Activated effector memory CD4-positive, alpha-beta T cell treated with anti-CD3 and anti-CD28 coated beads, Interleukin-2, amount 50 U/mL, for 16 hours (primary cell): ENCODE results near the gene DYNC2H1.

Source experiments
- DNase-seq: peaks from one replicate; pipeline ENCODE4 v3.0.0-alpha.2; 2020

DYNC2H1 gene

DNA sequence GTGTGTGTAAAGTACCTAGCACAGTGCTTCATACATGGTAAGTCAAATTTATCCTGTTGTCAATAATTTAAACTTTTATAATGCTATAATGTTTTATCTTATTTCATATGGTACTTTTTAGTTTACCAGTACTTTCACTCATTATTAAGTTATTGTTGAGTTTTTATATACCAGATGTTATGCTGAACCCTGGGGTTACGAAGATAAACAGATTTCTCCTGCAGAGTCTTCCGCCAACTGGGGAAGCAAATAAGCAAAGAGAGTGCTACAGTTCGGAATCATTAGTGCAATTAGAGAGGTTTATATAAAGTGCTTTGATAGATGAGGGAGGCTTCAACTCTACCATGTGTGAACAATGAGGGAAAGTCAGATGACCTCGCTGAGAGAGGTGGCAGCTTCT, 362.3 kb downstream of the DYNC2H1 start:
- no peak for DNase-seq

DNA sequence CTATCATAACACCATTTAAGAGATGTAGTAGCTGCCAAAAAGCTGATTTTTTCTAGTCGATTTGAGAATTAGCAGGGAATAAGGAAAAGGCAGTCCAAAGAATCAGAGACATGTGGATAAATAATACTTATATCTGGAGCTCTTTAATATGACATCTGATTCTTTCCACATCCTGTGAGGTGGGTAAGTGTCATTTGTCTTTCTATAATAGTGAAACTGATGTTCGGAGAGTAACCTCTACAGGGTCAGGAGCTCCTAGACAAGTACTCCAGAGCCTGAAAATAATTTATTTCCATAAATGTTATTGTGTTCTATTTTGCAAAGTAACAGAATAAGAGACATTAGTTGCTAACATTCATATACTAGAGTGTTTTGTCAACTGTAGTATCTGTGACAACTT, 367.6 kb downstream of the DYNC2H1 start:
- DNase-seq: no peak

DNA sequence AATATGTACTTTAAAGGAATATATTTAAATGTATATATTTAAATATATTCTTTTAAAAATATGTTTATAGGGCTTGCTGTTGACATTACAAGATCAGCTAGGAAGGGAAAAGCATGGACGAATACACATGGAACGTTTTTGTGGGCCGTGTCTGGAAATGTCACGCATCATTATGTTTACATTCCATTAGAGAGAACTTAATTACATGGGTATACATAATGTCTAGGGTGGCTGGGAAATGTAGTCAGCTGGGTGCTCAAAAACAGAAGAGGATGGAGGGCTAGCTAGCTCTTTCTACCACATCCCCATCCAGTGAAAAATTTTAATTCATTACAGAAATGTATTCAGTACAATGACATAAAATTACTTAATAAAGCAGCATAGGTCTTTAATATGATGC, 371.2 kb downstream of the DYNC2H1 start:
- no peak for DNase-seq

DNA sequence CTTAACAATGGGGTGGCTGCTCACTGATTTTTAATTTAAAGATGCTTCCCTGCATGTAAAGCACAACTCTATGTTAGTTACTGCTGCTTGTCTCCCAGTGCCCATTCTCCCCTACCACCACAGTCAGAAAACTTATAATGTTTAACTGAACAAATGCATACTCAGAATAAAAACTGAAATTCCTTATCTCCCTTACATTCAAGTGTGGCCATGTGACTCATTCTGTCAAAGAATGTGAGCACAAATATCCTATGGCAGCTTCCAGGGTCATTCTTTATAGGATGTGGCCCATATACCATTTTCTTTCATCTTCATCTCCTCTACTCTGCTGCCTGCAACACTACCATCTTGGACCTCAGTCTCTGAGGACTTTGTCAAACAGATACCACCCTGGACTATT, 374.8 kb downstream of the DYNC2H1 start:
- DNase-seq: no peak

DNA sequence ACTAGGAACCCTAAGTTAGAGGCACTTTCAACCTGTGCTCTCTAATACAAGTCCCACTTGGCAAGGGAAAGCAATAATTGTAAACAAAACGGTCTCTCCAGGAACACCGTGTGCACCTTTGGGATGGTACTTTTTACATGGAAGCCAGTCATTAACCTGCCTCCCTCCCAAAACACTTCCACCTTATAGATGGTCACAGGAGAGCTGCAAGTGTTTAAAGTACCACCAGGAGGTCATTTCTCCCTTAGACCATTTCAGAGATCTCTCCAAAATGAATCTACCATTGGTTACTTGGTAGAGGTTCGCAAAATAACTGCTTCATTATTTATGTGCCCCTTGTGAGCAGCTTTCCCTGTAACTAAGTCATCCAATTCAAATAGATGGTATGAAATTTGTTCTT, 375.3 kb downstream of the DYNC2H1 start:
- no peak for DNase-seq

DNA sequence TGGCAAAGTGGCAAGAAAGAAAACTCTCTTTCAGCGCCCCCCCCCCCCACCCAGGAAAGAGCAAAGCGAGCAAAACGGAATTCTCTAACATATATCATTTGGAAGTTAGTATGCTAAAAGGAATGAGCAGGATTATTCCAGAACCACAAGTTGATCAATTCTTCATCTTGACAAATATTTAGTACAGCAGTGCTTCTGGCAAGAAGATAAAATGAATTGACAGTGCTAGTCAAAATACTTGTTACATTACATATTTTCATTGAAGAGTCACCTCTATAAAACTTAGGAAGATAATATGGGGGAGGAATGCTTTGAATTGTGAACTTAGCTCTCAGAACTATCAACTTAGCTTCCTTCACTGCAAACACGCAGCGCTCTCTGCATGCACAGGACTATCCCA, 377.4 kb downstream of the DYNC2H1 start:
- no peak for DNase-seq

DNA sequence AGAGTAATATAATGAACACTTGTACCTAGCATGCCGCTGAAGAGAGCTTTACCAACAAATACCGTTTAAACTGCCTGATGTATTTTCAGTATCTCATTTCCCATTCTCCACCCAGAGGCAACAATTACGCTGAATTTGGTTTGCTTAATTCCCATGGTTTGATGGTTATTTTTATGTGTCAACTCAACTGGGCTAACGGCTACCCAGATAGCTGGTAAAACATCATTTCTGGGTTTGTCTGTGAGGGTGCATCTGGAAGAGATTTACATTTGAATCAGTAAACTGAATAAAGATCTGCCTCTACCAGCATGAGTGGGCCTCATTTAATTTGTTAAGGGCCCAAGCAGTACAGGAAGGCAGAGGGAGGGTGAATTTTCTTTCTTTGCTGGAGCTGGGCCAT, 377.9 kb downstream of the DYNC2H1 start:
- no peak for DNase-seq

DNA sequence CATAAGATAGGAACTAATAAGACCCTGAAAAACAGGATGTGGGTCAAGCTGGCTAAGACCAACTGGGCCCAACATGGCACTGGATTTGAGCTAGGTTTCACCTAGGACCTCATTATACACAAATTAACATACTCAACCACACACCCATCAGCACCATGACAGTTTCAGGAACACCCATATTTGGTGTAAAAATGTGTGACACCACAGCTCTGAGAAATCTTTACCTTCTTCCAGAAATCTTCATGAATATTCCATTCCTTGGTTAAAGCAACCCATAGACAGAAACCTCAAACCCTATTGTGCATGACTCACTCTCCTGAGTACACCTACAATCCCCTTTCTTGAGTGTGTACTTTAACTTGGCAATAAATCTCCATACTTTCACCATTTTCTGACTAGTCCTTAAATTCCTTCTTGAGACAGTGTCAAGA, 378.8 kb downstream of the DYNC2H1 start:
- DNase-seq: no peak

DNA sequence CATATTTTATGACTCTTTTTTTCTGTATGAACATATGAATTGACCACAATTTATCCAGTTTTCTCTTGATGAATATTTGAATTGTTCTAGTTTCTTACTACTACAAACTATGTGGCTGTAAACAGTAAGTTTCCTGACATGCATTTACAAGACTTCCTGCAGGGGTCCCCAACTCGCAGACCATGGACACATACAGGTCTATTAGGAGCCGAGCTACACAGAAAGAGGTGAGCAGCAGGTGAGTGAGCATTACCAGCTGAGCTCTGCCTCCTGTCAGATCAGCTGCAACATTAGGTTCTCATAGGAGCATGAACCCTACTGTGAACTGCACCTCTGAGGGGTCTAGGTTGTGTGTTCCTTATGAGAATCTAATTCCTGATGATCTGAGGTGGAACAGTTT, 379.4 kb downstream of the DYNC2H1 start:
- no peak for DNase-seq

DNA sequence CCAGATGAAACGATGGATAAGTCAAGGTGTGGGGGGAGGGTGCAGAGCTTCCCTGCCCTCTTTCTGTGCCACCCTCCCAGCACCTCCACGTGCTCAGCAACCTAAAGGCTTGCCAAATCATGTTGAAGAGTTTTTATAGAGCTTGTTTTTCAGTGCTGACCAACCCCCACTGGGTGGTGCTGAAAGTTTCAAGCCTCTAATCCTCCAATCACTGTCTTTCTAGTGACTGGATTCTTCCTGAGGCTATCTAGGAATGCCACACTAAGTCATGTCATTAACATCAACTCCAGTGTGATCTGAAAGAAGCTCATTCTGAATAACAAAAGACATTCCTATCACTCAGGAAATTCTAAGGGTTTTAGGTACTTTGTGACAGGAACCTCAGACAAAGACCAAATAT, 382.6 kb downstream of the DYNC2H1 start:
- DNase-seq: no peak

DNA sequence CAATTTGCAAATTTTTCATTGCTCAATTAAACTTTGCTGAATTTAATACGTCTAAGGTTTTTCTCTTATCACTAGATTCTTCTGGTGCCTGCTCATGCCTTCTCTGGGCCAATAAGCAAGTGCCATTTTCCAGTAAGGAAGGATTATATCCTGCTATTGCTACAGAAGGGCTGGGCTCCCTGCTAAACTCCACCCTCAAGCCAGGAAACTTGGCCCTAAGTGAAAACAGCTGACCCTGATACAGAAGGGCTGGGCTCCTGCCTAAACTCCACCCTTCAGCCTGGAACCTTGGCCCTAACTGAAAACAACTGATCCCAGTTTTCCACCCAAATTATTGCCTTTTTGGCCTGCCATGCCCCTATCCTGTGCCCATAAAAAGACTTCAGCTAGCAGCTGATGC, 385.3 kb downstream of the DYNC2H1 start:
- DNase-seq: no peak

DNA sequence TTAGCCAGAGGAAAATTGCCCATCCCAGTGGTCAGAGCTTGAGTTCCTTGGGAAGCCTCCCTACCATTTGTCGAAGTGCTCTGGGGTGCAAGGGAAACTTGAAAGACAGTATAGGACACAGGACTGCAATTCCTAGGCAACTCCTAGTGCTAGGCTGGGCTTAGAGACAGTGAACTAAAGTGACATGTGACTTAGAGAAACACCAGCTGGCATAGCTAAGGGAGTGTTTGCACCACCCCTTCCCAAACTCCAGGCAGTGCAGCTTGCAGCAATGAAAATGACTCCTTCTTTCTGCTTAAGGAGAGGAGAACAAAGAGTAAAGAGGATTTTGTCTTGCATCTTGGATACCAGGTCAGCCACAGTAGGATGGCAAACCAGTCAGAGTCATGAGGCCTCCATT, 388.0 kb downstream of the DYNC2H1 start:
- DNase-seq: no peak

DNA sequence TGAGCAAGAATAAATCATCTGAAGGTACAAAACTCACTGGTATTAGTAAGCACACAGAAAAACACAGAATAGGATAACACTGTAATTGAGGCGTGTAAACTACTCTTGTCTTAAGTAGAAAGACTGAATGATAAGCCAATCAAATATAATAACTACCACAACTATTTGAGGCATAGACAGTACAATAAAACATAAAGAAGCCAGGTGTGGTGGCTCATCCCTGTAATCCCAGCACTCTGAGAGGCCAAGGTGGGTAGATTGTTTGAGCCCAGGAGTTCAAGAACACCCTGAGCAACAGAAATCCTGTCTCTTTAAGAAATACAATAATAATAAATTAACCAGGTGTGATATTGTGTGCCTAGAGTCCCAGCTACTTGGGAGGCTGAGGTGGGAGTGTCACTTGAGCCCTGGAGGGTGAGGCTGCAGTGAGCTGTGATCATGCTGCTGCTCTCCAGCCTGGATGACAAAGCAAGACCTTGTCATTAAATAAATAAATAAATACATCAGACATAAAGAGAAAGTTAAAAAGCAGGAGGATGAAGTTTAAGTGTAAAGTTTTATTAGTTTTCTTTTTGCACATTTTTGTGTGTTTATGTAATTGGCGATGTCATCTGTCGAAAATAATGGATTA, 390.6 kb downstream of the DYNC2H1 start:
- no peak for DNase-seq

DNA sequence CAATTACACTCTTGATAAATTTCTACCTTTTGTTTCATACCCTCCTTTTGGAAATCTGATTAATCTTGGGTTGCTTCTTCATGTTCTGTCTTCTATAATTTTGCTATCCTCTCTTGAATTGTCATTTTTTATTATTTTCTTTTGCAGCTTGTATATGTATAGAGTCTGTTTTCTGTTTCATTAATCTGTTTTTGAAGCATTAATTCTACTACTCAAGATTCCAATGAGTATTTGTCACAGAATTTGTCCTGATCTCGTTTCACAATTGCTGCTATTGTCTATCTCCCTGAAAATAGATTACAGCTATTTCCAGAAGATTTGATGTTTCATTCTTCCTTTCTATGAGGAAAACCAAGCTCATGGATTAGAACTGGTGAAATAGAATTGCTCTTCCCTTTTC, 406.1 kb downstream of the DYNC2H1 start:
- DNase-seq: no peak

DNA sequence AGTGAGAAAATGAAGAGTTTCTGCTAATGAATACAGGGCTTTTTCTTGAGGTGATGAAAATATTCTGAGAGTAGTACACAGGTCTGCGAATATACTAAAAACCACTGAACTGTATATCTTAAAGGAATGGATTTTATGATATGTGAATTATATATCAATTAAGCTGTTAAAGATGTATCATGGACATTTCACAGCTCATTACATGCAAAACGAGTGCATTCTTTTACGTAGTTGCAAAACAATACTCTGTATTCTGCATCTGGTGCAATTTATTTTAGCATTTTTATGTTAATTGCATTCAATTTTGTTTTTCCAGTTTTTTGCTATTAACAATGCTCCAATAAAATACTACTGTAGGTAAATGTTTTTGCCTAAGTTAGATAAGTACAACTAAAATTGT, 411.6 kb downstream of the DYNC2H1 start:
- DNase-seq: no peak

DNA sequence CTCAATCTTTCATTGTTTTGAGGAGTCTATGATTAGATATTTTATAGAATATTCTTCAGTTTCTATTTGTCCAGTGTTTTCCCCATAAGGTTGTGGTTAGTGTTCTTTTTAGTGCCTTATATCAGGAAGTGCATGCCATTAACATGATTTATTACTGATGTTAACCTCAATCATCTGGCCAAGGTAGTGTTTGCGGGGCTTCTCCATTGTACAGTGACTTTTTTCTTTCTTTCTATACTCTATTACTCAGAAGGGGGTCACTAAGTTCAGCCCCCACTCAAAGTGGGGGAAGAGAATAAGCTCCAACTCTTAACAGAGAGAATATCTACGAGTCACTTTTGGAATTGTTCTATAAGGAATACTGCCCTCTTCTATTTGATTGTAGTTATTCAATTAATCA, 415.8 kb downstream of the DYNC2H1 start:
- DNase-seq: no peak

DNA sequence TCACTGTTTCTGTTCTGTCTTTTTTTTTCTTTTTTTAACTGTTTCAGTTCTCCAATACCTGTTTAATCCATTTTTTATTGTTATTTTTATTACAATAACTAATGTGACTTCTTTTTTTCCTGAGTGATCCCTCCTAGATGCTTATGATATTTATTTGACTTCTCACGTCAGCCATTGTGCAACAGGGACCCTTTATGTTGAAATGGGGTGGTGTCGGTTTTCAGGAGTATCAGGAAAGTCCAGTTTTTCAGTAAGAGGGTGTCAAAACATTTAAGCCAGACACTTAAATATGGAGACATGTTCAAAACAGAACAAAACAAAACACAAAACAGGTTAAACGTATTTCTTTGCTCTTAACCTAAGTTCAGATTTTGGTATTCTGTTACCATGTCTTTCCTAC, 418.8 kb downstream of the DYNC2H1 start:
- DNase-seq: no peak

DNA sequence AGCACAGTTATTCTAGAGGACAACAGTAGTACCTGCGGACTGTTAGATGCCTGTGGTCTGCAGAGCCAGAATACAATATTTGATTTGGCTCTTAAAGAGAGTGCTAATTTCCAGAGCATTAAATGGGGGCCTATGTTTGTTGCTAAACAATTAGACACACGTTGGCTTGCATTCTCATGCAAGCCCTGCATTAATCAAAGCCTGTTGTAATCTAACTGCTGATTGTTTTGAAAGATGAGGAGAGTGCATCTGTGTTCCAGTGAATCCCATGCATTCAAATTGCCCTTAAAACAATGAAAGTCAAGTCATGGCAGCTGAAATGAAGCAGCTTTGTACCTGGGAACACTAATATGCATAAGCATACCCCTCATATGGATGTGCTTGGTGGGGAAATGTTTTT, 419.4 kb downstream of the DYNC2H1 start:
- no peak for DNase-seq

DNA sequence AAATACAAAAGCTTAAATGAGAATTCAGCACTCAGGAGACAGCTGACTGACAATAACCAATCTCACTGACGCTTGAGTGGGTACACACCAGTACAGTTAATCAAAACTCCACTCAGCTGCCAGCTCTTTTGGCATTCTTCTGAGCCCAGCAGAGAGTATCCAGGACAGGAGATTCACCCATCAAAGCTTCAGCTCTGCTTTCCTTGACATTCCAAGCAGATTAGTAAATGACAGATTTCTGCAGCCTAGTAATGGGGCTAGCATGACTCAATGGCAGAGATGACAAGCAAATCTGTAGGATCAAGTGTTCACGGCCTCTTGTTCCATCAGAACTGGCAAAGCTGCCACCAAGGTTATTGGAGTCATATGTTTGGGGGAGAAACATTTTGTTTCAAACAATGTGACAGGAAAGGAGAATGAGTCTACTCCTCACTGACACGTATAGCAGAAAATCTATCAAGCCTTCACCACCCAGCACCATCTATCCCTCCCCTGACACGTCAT, 420.0 kb downstream of the DYNC2H1 start:
- DNase-seq: no peak
